Brain microvascular endothelial cell (primary cell): ENCODE data around the gene ADAD1.

ENCODE experiments used
- DNase-seq: peaks from one replicate; pipeline ENCODE4 v3.0.0-alpha.2; 2020
- H3K27ac ChIP-seq: fragments of 250-450 bp; sonication (Bioruptor Pico); 2 replicates; pipeline ENCODE4 v1.5.1; 2020; ENCODE audit warnings: mild to moderate bottlenecking, moderate library complexity
- H3K27me3 ChIP-seq: fragments of 250-450 bp; sonication (Bioruptor Pico); replicated peaks from 2 replicates; pipeline ENCODE4 v1.5.1; 2020; ENCODE audit warnings: mild to moderate bottlenecking
- H3K36me3 ChIP-seq: fragments of 250-450 bp; sonication (Bioruptor Pico); replicated peaks from 2 replicates; pipeline ENCODE4 v1.5.1; 2020; ENCODE audit warnings: mild to moderate bottlenecking
- H3K4me3 ChIP-seq: 2 replicates; pipeline ENCODE4 v1.5.1; 2011; ENCODE audit warnings: low read depth, mild to moderate bottlenecking, control low read depth, low read length, moderate library complexity
- in situ Hi-C: cut with HindIII; loops from 2 replicates; pipeline ENCODE4 v1.10.0; 2017; ENCODE audit warnings: low sequenced_read_pairs, low pct_ligation_motif_present
- TF ChIP-seq, protein P1 (sequence below): IDR thresholded peaks from 2 replicates; pipeline ENCODE4 v1.5.1; 2011; ENCODE audit warnings: low read depth, mild to moderate bottlenecking, moderate library complexity, low read length, control low read depth, inconsistent platforms; ENCODE audit errors: missing control alignments

Gene ADAD1

DNA sequence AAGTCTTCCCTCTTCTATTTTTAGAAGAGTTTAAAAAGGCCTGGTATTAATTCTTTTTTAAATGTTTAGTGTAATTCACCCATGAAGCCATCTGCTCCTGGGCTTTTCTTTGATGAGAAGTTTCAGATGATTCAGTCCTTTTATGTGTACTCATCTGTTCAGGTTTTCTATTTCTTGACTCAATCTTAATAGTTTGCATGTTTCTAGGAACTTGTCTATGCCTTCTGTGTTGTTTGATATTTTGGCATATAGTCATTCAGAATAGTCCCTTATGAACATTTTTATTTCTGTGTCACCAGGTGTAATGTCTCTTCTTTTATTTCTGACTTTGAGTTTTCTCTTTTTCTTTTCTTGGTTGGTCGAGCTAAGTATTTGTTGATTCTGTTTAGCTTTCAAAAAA is 97.9 kb downstream of the ADAD1 start:
- in situ Hi-C loops, result no loop called here
- Histone ChIP-seq H3K4me3 (no peak overlapping the region), H3K36me3 (no peaks in the 10 kb centered on the region), H3K27ac (no peak overlapping the region), H3K27me3 (no peaks in the 10 kb centered on the region)
- DNase-seq, result no peak
- TF ChIP-seq, protein P1, sequence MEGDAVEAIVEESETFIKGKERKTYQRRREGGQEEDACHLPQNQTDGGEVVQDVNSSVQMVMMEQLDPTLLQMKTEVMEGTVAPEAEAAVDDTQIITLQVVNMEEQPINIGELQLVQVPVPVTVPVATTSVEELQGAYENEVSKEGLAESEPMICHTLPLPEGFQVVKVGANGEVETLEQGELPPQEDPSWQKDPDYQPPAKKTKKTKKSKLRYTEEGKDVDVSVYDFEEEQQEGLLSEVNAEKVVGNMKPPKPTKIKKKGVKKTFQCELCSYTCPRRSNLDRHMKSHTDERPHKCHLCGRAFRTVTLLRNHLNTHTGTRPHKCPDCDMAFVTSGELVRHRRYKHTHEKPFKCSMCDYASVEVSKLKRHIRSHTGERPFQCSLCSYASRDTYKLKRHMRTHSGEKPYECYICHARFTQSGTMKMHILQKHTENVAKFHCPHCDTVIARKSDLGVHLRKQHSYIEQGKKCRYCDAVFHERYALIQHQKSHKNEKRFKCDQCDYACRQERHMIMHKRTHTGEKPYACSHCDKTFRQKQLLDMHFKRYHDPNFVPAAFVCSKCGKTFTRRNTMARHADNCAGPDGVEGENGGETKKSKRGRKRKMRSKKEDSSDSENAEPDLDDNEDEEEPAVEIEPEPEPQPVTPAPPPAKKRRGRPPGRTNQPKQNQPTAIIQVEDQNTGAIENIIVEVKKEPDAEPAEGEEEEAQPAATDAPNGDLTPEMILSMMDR, result no peak
